ENCODE results near the gene C19orf38.
A peak's percentile ranks its signal among the peaks of the same experiment; 100 is the strongest.

GRCh38 chr19:10861103-10861651 lies 13.0 kb downstream of the C19orf38 start:
- TF ChIP-seq CTCF (IDR thresholded peaks at IDR 0.05) = peak; percentile 29
- TF ChIP-seq EZH2 (IDR thresholded peaks at IDR 0.05; ENCODE audit: borderline replicate concordance, insufficient read depth, low read depth, low read length, poor library complexity, severe bottlenecking) = no peak
